GM12873 (cell line): ENCODE results near the gene OPHN1.

ENCODE experiments used
- CTCF ChIP-seq: IDR thresholded peaks from 2 replicates; pipeline ENCODE4 v1.5.1; 2012; ENCODE audit warnings: low read depth, mild to moderate bottlenecking, moderate library complexity, low read length, control low read depth; ENCODE audit not compliant: insufficient read depth; ENCODE audit errors: missing control alignments

OPHN1 gene

GRCh38 chrX:68307769-68308168 is 125.5 kb downstream of the OPHN1 start:
- TF ChIP-seq CTCF: no peak

GRCh38 chrX:68304602-68305001 is 128.7 kb downstream of the OPHN1 start:
- TF ChIP-seq CTCF: no peak

- TF ChIP-seq CTCF: no peak
These were observed 133.4 kb downstream of the OPHN1 start for GRCh38 chrX:68299898-68300297.

GRCh38 chrX:68292471-68292870 is 140.8 kb downstream of the OPHN1 start:
- TF ChIP-seq CTCF: no peak

- no peak for TF ChIP-seq CTCF
These were observed 145.2 kb downstream of the OPHN1 start for GRCh38 chrX:68288127-68288526.

GRCh38 chrX:68287419-68287818 is 145.9 kb downstream of the OPHN1 start:
- TF ChIP-seq CTCF: no peak

- no peak for TF ChIP-seq CTCF
These were observed 146.3 kb downstream of the OPHN1 start for GRCh38 chrX:68286980-68287379.
